DMS79 (cell line): Measurements from ENCODE around the gene TRIM69.
"Not testable (repeated sequence)": the region's sequence is repeated elsewhere in the genome, so short reads cannot be mapped to it uniquely, and the experiment has no call there.

ENCODE experiments used
- DNase-seq: peaks from one replicate; lab custom pipeline; 2025; lab: John Stamatoyannopoulos, UW

TRIM69 gene

GRCh38 chr15:44736181-44736765, at the start of gene TRIM69:
Gene TRIM69, plus strand, starts transcription at chr15:44736528. Its CDS starts 177 bp downstream, at chr15:44736705.
- DNase-seq: no peak

GRCh38 chr15:44689318-44689717, 47.0 kb upstream of the TRIM69 start:
- DNase-seq: not testable (repeated sequence)

GRCh38 chr15:44690245-44690644, 46.1 kb upstream of the TRIM69 start:
- DNase-seq: not testable (repeated sequence)

- no peak for DNase-seq
Observed at GRCh38 chr15:44692659-44693058, 43.7 kb upstream of the TRIM69 start.

- DNase-seq: no peak
Observed at GRCh38 chr15:44694416-44694815, 41.9 kb upstream of the TRIM69 start.

DNA sequence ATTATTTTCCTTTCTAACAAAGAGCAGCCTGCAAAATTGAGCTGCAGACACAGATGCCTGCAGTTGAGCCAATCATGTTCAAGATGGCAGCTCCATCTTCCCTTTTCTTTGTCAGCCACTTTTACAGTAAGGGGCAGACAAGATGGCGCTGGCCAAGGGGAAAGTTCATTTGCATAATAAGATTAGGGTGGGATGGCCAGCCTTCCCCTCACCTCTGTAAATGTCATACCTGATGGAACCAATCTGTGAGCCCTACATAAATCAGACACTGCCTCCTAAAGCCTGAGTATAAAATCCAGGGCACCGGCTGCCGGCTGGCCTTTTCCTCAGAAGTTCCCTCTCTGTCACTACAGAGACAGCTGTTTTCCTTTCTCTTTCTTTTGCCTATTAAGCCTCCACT, 41.0 kb upstream of the TRIM69 start:
- DNase-seq: no peak

DNA sequence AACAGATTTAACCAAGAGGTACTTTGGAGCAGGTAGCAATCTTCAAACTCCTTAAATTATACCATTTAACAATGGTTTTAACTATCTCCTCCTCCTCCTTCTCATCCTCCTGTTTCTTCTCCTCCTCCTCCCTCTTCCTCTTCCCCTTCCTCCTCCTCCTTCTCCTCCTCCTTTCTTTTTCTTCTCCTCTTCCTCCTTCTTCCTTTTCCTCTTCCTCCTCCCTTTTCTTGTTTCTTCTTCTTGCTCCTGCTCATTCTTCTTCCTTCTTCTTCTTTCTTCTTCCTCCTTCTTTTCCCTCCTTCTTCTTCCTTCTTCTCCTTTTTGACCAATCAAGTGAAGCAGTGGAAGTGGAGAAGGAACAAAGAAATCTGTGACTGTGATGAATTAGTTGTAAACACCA, 39.3 kb upstream of the TRIM69 start:
- no peak for DNase-seq

DNA sequence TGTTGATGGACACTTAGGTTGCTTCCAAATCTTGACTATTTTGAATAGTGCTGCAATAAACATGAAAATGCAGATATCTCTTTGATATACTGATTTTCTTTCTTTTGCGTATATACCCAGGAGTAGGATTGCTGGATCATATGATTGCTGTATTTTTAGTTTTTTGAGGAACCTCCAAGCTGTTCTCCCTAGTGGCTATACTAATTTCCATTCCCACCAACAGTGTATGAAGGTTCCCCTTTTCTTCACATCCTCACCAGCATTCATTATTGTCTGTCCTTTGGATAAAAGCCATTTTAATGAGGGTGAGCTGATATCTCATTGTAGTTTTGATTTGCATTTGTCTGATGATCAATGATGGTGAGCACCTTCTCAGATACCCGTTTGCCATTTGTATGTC, 37.7 kb upstream of the TRIM69 start:
- DNase-seq: no peak

DNA sequence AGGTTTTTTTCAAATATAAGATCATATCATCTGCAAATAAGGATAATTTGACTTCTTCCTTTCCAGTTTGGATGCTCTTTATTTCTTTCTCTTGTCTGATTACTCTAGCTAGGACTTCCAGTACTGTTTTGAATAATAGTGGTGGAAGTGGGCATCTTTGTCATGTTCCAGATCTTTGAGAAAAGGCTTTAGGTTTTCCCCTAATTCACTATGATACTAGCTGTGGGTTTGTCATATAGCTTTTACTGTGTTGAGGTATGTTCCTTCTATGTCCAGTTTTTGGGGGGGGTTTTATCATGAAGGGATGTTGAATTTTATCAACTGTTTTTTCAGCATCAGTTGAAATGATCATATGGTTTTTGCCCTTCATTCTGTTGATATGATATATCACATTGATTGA, 35.7 kb upstream of the TRIM69 start:
- not testable (repeated sequence) for DNase-seq

- no peak for DNase-seq
Observed at GRCh38 chr15:44705986-44706385, 30.3 kb upstream of the TRIM69 start.

DNA sequence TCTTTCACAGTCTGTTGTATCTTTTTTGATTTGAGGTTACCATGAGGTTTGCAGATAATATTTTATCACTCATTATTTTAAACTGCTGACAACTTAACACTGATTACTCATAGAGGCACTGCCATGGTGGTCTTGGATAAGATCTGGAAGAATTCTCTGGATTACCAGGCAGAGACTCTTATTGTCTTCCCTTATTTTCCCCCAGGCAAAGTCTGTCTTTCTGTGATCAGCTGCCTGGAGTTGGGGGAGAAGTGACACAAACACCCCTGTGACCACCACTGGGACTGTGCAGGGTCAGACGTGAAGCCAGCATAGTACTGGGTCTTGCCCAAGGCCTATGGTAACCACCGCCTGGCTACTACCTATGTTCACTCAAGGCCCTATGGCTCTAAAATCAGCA, 29.9 kb upstream of the TRIM69 start:
- no peak for DNase-seq

GRCh38 chr15:44706946-44707636, 29.2 kb upstream of the TRIM69 start:
- DNase-seq: no peak

- no peak for DNase-seq
Observed at GRCh38 chr15:44710236-44711095, 25.9 kb upstream of the TRIM69 start.

DNA sequence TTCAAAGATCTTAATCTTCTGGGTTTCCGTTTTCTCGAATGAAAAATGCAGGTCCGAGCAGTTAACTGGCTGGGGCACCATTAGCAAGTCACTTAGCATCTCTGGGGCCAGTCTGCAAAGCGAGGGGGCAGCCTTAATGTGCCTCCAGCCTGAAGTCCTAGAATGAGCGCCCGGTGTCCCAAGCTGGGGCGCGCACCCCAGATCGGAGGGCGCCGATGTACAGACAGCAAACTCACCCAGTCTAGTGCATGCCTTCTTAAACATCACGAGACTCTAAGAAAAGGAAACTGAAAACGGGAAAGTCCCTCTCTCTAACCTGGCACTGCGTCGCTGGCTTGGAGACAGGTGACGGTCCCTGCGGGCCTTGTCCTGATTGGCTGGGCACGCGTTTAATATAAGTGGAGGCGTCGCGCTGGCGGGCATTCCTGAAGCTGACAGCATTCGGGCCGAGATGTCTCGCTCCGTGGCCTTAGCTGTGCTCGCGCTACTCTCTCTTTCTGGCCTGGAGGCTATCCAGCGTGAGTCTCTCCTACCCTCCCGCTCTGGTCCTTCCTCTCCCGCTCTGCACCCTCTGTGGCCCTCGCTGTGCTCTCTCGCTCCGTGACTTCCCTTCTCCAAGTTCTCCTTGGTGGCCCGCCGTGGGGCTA, 25.1 kb upstream of the TRIM69 start, which contains the start of the genes B2M and PATL2:
Gene B2M (plus strand): TSS at position 422 of the 647 bp plus-strand sequence. CDS start 30 bp downstream, at position 452.
Gene PATL2 (minus strand): TSS at position 228 of the 647 bp plus-strand sequence. CDS start 34,833 bp downstream, outside the sequence.
- peak; percentile 74 for DNase-seq

GRCh38 chr15:44711743-44712345, 24.5 kb upstream of the TRIM69 start:
- DNase-seq: no peak

GRCh38 chr15:44712346-44713005, 23.9 kb upstream of the TRIM69 start:
- peak; percentile 24 for DNase-seq

DNA sequence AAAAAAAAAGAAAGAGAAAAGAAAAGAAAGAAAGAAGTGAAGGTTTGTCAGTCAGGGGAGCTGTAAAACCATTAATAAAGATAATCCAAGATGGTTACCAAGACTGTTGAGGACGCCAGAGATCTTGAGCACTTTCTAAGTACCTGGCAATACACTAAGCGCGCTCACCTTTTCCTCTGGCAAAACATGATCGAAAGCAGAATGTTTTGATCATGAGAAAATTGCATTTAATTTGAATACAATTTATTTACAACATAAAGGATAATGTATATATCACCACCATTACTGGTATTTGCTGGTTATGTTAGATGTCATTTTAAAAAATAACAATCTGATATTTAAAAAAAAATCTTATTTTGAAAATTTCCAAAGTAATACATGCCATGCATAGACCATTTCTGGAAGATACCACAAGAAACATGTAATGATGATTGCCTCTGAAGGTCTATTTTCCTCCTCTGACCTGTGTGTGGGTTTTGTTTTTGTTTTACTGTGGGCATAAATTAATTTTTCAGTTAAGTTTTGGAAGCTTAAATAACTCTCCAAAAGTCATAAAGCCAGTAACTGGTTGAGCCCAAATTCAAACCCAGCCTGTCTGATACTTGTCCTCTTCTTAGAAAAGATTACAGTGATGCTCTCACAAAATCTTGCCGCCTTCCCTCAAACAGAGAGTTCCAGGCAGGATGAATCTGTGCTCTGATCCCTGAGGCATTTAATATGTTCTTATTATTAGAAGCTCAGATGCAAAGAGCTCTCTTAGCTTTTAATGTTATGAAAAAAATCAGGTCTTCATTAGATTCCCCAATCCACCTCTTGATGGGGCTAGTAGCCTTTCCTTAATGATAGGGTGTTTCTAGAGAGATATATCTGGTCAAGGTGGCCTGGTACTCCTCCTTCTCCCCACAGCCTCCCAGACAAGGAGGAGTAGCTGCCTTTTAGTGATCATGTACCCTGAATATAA, 23.0 kb upstream of the TRIM69 start:
- DNase-seq: peak; percentile 11

- no peak for DNase-seq
Observed at GRCh38 chr15:44715142-44715796, 21.1 kb upstream of the TRIM69 start.

- DNase-seq: no peak
Observed at GRCh38 chr15:44715797-44716334, 20.5 kb upstream of the TRIM69 start.
